GM19467 (cell line): ENCODE measurements around the gene GFRAL.

ENCODE experiments used
- ATAC-seq: cut with Tn5 transposase; IDR thresholded peaks from one replicate; pipeline ENCODE4 v1.9.1; 2021; ENCODE audit warnings: mild to moderate bottlenecking, moderate library complexity; ENCODE audit not compliant: unreplicated experiment

The GFRAL gene

GRCh38 chr6:55433446-55434130 is 106.3 kb downstream of the GFRAL start:
- ATAC-seq = no peak

- no peak for ATAC-seq
These were observed 109.9 kb downstream of the GFRAL start for GRCh38 chr6:55437141-55437540.

- ATAC-seq = no peak
These were observed 110.9 kb downstream of the GFRAL start for GRCh38 chr6:55438203-55438602.

DNA sequence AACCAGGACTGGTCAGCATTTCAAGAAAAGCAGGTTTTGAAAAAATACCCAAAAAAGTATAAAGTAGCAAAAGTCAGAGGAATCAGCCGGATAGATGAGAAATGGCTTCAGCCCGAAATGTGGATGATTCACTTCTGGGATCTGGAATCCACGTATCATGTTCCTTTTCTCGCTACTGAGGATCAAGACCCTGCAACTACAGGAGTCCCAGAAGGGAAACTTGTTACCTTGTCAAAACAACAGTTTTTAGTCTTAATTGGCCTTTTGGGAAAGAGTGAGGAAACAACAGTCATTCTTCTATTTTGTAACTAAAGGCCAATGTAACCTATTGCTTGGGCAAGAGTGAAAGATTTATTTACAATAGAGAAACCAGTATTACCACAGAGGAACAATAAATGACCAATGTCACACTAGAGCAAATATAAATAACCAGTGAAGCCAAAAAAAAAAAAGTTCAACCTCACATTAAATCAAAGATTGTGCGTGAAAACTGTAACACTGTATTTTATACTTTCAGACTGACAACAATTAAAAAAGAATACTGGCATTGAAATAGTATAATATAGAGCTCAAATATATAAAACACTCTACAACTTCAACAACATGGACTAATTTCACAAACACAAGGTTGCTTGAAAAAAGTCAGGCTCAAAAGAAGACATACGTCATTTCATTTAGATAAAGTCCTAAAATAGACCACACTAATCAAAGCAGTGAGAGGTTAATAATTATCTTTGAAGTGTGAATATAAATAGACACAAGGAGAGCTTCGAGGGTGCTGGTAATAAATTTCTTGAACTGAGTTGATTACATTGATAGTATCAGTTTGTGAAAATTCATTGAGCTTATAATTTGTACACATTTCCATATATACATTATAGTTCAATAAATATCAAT is 116.2 kb downstream of the GFRAL start:
- no peak for ATAC-seq

- no peak for ATAC-seq
These were observed 118.5 kb downstream of the GFRAL start for GRCh38 chr6:55445648-55446204.

GRCh38 chr6:55447891-55448290 is 120.6 kb downstream of the GFRAL start:
- ATAC-seq = no peak

DNA sequence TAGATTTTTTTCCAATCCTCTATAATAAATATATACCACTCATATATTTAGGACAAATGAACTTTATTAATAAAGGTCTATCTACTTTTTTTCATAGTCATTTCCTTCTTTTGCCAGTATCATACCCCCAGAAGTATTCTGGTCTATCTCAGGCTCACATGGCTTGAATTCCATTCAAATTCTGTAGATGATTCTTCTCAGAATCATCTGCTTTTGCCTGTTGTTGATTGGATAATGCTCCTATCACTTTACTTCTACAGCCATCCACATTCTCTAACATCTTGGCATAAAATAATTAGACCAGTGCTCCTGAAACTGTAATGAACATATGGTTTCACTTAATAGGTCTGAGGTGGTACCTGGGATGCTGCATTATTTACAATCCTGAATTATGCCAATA is 121.2 kb downstream of the GFRAL start:
- ATAC-seq = no peak

GRCh38 chr6:55449225-55449624 is 122.0 kb downstream of the GFRAL start:
- ATAC-seq = no peak

DNA sequence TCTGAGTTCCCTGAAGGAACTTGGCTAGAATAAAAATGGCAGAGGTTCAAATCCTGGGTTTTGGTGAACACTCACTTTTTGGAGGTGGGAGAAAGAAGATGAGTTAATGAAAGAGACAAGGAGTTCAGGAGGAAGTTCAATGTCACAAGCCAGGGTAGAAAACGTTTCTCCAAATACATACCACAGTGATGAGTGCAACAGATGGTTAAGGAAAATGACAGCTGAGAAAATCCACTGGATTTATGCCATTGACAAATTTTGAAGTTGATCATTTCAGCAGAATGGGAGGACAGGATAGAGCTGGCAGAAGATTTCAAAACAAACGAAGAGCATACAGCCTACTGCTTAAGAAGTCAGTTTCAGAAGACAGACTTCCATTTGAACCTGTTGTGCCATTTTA is 122.7 kb downstream of the GFRAL start:
- ATAC-seq = no peak
